Large intestine (tissue), 3 donors: Measurements from ENCODE around the gene LRRC3. TPM values are rescaled to one million over a fixed set of nuclear protein-coding genes. Genes with fewer than 3 reads are reported as not detected.

Experiments used
- DNase-seq, 2 donors: peaks; one replicate each; pipeline versions ENCODE4 v3.0.0 to v3.0.0-alpha.2; 2013
- H3K27ac ChIP-seq: one replicate; pipeline ENCODE4 v1.5.1; 2013; ENCODE audit warnings: low read length
- H3K27me3 ChIP-seq: 2 replicates; pipeline ENCODE4 v1.6.1; 2013; ENCODE audit warnings: low read length; ENCODE audit not compliant: control insufficient read depth, insufficient read depth
- H3K36me3 ChIP-seq: 2 replicates; pipeline ENCODE4 v1.6.1; 2013; ENCODE audit warnings: low read length; ENCODE audit not compliant: control insufficient read depth, insufficient read depth
- H3K4me1 ChIP-seq: one replicate; pipeline ENCODE4 v1.6.1; 2013; ENCODE audit warnings: low read length; ENCODE audit not compliant: control insufficient read depth, insufficient read depth
- H3K4me3 ChIP-seq: one replicate; pipeline ENCODE4 v1.5.1; 2013; ENCODE audit warnings: low read length
- H3K9me3 ChIP-seq: one replicate; pipeline ENCODE4 v1.6.1; 2013; ENCODE audit warnings: mild to moderate bottlenecking, low read depth, low read length, moderate library complexity; ENCODE audit not compliant: control insufficient read depth
- WGBS: methylation state at CpG from one replicate; pipeline ENCODE4 v1.1.5; 2013; ENCODE audit warnings: low lambda C conversion rate; ENCODE audit not compliant: insufficient coverage; 5-methylcytosine and 5-hydroxymethylcytosine counted together
- polyA plus RNA-seq: library from polyadenylated mRNA; unstranded; fragments of 120-200 nt; gene quantifications from one replicate; pipeline ENCODE4 v1.2.1, GENCODE V29; 2013

Gene LRRC3
- polyA plus RNA-seq, 1 donor: 18.8 TPM

DNA sequence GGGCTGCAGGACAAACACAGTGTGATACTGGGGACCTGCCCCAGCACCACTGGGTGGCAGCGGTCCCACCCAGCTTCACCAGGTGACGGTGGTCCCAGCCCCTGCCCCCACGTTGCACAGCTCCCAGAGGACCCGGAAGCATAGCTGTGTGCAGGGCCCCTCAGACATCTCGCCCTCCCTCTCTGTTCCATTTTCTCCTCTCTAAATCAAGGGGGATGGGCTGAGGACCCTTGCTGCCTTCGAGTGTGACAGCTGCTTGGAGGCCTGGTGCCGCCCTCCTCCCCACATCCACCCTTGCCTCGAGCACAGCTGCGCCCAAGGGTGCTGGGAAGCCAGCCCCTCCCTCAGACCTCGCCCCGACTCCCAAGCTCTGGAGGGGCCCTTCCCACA lies 16.1 kb upstream of the LRRC3 start:
- no CpG with 5 or more reads among the region's 11 CpGs for WGBS
- no peak overlapping the region for H3K27ac ChIP-seq

DNA sequence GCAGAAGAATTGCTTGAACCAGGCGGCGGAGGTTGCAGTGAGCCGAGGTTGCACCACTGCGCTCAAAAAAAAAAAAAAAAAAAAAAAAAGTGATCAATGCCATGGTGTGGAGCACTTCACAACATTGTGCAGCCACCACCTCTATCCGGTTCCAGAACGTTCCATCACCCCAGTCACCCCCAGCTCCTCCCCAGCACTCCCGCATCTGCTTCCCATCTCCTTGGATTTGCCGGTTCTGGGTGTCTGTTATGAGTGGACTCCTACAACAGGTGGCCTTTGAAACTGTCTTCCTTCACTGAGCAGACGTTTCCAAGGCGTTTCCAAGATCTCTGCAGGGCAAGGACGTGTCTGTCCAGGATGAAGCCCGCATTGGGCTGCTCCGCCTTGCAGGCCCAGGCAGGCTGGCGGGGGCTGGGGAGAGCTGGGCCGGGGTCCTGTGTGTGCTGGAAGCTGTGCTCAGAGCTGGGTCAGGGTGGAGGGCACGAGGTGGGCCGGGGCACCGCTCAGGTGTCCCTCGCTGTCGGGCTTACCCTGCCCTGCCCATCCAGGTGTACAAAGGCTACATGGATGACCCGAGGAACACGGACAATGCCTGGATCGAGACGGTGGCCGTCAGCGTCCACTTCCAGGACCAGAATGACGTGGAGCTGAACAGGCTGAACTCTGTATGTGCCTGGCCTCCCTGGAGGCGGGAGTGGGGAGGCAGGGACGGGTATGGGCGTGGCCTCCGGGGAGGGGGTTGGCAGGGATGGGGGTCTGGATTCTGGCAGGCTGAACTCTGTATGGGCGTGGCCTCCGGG lies 14.9 kb upstream of the LRRC3 start:
- no peak overlapping the region for H3K27ac ChIP-seq
- H3K4me3 ChIP-seq: no peak overlapping the region
- no peaks in the 10 kb centered on the region for H3K36me3 ChIP-seq
- no peak for DNase-seq
- H3K9me3 ChIP-seq: peaks cover 3% of the 10 kb centered on the region
- H3K4me1 ChIP-seq: no peaks in the 10 kb centered on the region
- no CpG with 5 or more reads among the region's 33 CpGs for WGBS
- no peaks in the 10 kb centered on the region for H3K27me3 ChIP-seq

More for the DNA sequence above, 16.1 kb upstream of the LRRC3 start:
- no peak overlapping the region for H3K4me3 ChIP-seq
- H3K4me1 ChIP-seq: no peaks in the 10 kb centered on the region
- H3K9me3 ChIP-seq: no peaks in the 10 kb centered on the region
- no peak for DNase-seq
- no peaks in the 10 kb centered on the region for H3K36me3 ChIP-seq
- no peaks in the 10 kb centered on the region for H3K27me3 ChIP-seq

DNA sequence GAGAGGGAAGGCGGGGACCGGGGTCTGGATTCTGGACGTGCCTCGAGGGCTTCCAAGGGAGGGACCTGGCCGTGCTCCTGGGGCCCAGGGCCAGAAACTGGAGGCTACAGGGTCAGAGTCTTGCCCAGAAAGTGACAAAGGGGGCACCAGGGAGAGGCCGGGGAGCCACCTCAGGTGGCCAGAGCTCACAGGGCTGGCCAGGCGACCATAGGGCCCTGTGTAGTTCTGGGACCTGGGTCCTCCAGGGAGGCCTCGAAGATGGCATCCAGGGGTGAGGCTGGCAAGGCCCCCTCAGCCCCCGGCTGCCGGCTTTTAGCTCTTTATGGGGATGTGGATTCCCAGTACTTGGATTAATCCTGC lies 14.3 kb upstream of the LRRC3 start:
- Histone ChIP-seq H3K27me3 (no peaks in the 10 kb centered on the region), H3K27ac (no peak overlapping the region), H3K4me1 (no peaks in the 10 kb centered on the region), H3K9me3 (peaks cover 3% of the 10 kb centered on the region), H3K4me3 (no peak overlapping the region), H3K36me3 (no peaks in the 10 kb centered on the region)
- no CpG with 5 or more reads among the region's 10 CpGs for WGBS
- DNase-seq: no peak

- H3K4me1 ChIP-seq: no peaks in the 10 kb centered on the region
- no peak overlapping the region for H3K27ac ChIP-seq
- WGBS: no CpG with 5 or more reads among the region's 20 CpGs
- peaks cover 3% of the 10 kb centered on the region for H3K9me3 ChIP-seq
- H3K4me3 ChIP-seq: no peak overlapping the region
- H3K36me3 ChIP-seq: no peaks in the 10 kb centered on the region
- no peaks in the 10 kb centered on the region for H3K27me3 ChIP-seq
- no peak for DNase-seq
These were observed 13.6 kb upstream of the LRRC3 start for GRCh38 chr21:44441581-44442265.

DNA sequence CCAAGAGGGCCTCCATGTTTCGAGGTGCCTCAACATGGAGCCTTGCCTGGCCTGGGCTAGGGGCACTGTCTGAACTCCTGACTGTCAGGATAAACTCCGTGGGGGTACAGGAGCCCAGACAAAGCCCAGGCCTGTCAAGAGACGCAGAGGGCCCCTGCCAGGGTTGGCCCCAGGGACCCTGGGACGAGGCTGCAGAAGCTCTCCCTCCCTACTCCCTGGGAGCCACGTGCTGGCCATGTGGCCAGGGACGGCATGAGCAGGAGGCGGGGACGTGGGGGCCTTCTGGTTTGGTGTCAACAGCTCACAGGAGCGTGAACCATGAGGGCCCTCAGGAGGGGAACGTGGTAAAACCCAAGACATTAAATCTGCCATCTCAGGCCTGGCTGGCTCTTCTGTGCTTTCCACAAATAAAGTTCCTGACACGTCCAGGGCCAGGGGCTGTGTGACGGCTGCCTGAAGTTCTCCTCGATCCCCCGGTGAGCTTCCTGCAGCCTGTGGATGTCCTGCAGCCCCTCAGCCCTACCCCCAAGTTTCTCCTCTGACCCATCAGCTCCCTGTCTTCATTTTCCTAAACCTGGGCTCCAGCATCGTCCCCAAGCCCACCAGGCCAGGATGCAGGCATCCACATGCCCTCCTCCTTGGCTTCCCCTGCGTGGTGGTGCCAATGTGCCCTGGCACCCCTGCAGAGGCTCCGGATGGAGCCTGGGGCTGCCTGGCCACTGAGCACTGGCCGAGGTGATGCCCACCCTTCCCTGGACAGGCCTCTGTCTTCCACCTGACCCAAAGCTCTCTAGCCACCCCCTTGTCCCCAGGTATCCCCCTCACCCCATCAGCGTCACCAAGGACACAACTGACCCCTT lies 12.8 kb upstream of the LRRC3 start:
- H3K36me3 ChIP-seq: no peaks in the 10 kb centered on the region
- DNase-seq: no peak
- H3K27me3 ChIP-seq: no peaks in the 10 kb centered on the region
- no peak overlapping the region for H3K27ac ChIP-seq
- no peaks in the 10 kb centered on the region for H3K4me1 ChIP-seq
- no CpG with 5 or more reads among the region's 19 CpGs for WGBS
- H3K4me3 ChIP-seq: no peak overlapping the region
- peaks cover 3% of the 10 kb centered on the region for H3K9me3 ChIP-seq

GRCh38 chr21:44443291-44443890 lies 11.9 kb upstream of the LRRC3 start:
- Histone ChIP-seq H3K4me1 (no peaks in the 10 kb centered on the region), H3K4me3 (no peak overlapping the region), H3K36me3 (no peaks in the 10 kb centered on the region), H3K27ac (no peak overlapping the region), H3K27me3 (no peaks in the 10 kb centered on the region), H3K9me3 (peaks cover 3% of the 10 kb centered on the region)
- DNase-seq: no peak
- no CpG with 5 or more reads among the region's 17 CpGs for WGBS

- H3K4me1 ChIP-seq: no peaks in the 10 kb centered on the region
- WGBS: no CpG with 5 or more reads among the region's 12 CpGs
- H3K36me3 ChIP-seq: no peaks in the 10 kb centered on the region
- no peak overlapping the region for H3K4me3 ChIP-seq
- H3K27me3 ChIP-seq: no peaks in the 10 kb centered on the region
- DNase-seq: no peak
- H3K27ac ChIP-seq: no peak overlapping the region
- H3K9me3 ChIP-seq: peaks cover 3% of the 10 kb centered on the region
These were observed 11.4 kb upstream of the LRRC3 start for GRCh38 chr21:44443891-44444285.

DNA sequence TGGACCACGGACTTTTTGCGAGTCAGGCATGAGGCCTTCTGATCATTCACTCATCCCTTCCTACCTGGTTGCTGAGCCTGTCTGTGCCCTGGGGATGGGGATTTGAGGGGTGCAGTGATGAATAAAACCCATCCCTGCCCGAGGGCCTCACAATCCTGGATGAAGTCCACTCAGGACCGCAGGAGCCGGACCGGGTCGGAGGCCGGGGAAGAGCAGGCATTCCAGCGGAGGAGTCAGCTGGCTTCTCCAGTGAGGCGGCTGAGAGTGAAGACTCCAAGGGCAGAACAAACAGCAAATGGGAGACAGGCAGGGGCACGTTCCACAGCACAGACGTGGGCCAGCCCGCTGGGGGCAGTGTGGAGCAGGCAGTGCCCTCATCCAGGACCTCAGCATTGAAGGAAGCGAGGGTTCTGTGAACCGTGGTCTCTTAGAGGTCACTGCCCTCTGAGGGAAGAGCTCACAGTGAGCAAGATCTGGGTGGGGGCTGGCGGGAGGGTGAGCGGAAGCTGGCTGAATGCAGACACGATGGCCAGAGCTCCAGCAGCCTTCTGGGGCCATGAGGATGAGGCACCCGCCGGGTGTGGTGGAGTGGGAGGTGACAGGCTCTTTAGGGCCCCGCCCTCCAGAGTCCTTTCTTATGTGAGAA lies 10.9 kb upstream of the LRRC3 start:
- no peak for DNase-seq
- Histone ChIP-seq H3K27me3 (no peaks in the 10 kb centered on the region), H3K9me3 (peaks cover 3% of the 10 kb centered on the region), H3K27ac (no peak overlapping the region), H3K36me3 (no peaks in the 10 kb centered on the region), H3K4me3 (no peak overlapping the region), H3K4me1 (no peaks in the 10 kb centered on the region)
- WGBS: no CpG with 5 or more reads among the region's 21 CpGs

- Histone ChIP-seq H3K27me3 (no peaks in the 10 kb centered on the region), H3K27ac (no peak overlapping the region), H3K4me3 (no peak overlapping the region), H3K36me3 (no peaks in the 10 kb centered on the region), H3K4me1 (no peaks in the 10 kb centered on the region), H3K9me3 (peaks cover 3% of the 10 kb centered on the region)
- DNase-seq: no peak
- WGBS: 91% methylated on average over 5 of the region's 19 CpGs
These were observed 10.0 kb upstream of the LRRC3 start for GRCh38 chr21:44445145-44445812.
